ENCODE measurements around the gene SPATA18.

GRCh38 chr4:52093466-52093865, 42.4 kb downstream of the SPATA18 start:
- TF ChIP-seq CTCF (IDR thresholded peaks at IDR 0.05) (no peak), POLR2A (IDR thresholded peaks at IDR 0.05) (no peak)

Measured in thyroid gland (tissue), 4 donors.